ENCODE data around the gene SLC9A5. TPM values are rescaled to one million over a fixed set of nuclear protein-coding genes. Genes with fewer than 3 reads are reported as not detected.

The SLC9A5 gene
- total RNA-seq, 1 experiment from 2014 or later = 1.1 TPM

DNA sequence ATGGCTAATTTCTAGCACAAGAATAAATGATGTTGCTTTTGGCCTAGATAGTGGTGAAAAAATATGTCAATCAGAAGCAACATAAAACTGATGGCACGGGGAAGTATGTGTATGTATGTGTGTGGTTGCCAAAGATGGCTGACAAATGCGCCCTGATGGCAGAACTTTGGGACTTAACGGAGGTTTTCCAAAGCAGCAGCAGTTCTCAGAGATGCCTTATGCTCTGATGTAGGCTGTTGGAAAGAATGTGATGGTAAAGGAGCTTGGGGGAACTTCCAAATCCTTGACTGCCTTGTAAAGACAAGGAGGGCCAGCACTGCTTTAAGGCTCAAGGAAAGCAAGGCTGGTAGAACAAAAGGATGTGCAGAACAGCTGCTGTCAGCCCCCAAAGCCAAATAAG, 61.8 kb downstream of the SLC9A5 start:
- DNase-seq (ENCODE audit: low read depth) = no peak

GRCh38 chr16:67311607-67312488, 63.1 kb downstream of the SLC9A5 start:
- peak; percentile 99 for DNase-seq (ENCODE audit: low read depth)

DNA sequence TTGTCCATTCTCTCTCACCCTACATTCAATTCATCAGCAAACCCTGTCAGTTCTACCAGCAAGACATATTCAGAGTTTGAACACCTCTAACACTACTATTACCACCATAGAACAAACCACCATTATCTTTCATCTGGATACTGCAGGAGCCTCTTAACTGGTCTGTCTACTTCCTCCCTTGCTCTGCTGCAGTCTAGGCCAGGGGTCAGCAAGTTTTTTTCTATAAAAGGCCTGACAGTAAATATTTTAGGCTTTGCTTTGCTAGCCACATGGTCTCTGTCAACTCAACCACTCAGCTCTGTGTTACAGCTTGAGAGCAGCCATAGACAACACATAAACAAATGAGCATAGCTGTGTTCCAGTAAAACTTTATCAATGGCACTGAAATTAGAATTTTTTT, 63.9 kb downstream of the SLC9A5 start:
- DNase-seq (ENCODE audit: low read depth) = no peak

- no peak for DNase-seq (ENCODE audit: low read depth)
Measured at GRCh38 chr16:67317853-67318252, 69.1 kb downstream of the SLC9A5 start.

Other genes starting within 250 kb of the SLC9A5 start
- 98.3 and 105 TPM in 2 replicates for gene CBFB, start 219.8 kb upstream of the SLC9A5 start, total RNA-seq (2014; rRNA removed; shearing (Covaris generic))
- gene PHAF1, start 139.0 kb upstream of the SLC9A5 start, total RNA-seq (2014; rRNA removed; shearing (Covaris generic)) = 13.7 and 18.0 TPM in 2 replicates
- 24.0 and 25.6 TPM in 2 replicates for gene B3GNT9, start 98.0 kb upstream of the SLC9A5 start, total RNA-seq (2014; rRNA removed; shearing (Covaris generic))
- gene TRADD, start 89.1 kb upstream of the SLC9A5 start, total RNA-seq (2014; rRNA removed; shearing (Covaris generic)) = 13.0 and 29.5 TPM in 2 replicates
- 4.2 and 10.2 TPM in 2 replicates for gene FBXL8, start 89.0 kb upstream of the SLC9A5 start, total RNA-seq (2014; rRNA removed; shearing (Covaris generic))
- gene HSF4, start 84.2 kb upstream of the SLC9A5 start, total RNA-seq (2014; rRNA removed; shearing (Covaris generic)) = 3.7 and 4.7 TPM in 2 replicates
- 29.4 and 32.3 TPM in 2 replicates for gene NOL3, start 78.4 kb upstream of the SLC9A5 start, total RNA-seq (2014; rRNA removed; shearing (Covaris generic))
- 4.2 and 7.8 TPM in 2 replicates for gene MATCAP1, start 65.0 kb upstream of the SLC9A5 start, total RNA-seq (2014; rRNA removed; shearing (Covaris generic))
- 0.39 and 0.60 TPM in 2 replicates for gene EXOC3L1, start 58.8 kb upstream of the SLC9A5 start, total RNA-seq (2014; rRNA removed; shearing (Covaris generic))
- 67.9 and 75.9 TPM in 2 replicates for gene E2F4, start 56.8 kb upstream of the SLC9A5 start, total RNA-seq (2014; rRNA removed; shearing (Covaris generic))
- 0.48 and 0.78 TPM in 2 replicates for gene ELMO3, start 49.8 kb upstream of the SLC9A5 start, total RNA-seq (2014; rRNA removed; shearing (Covaris generic))
- gene TMEM208, start 21.8 kb upstream of the SLC9A5 start, total RNA-seq (2014; rRNA removed; shearing (Covaris generic)) = 37.1 and 48.5 TPM in 2 replicates
- 33.6 and 37.2 TPM in 2 replicates for gene FHOD1, start 1.5 kb upstream of the SLC9A5 start, total RNA-seq (2014; rRNA removed; shearing (Covaris generic))
- gene PLEKHG4, start 30.6 kb downstream of the SLC9A5 start, total RNA-seq (2014; rRNA removed; shearing (Covaris generic)) = 2.9 and 4.9 TPM in 2 replicates
- not detected in 2 replicates for gene KCTD19, start 77.8 kb downstream of the SLC9A5 start, total RNA-seq (2014; rRNA removed; shearing (Covaris generic))
- not detected in 2 replicates for gene LRRC36, start 77.8 kb downstream of the SLC9A5 start, total RNA-seq (2014; rRNA removed; shearing (Covaris generic))
- 0.24 and 0.29 TPM in 2 replicates for gene TPPP3, start 144.5 kb downstream of the SLC9A5 start, total RNA-seq (2014; rRNA removed; shearing (Covaris generic))
- gene ZDHHC1, start 167.5 kb downstream of the SLC9A5 start, total RNA-seq (2014; rRNA removed; shearing (Covaris generic)) = 1.4 and 2.0 TPM in 2 replicates
- not detected in 2 replicates for gene HSD11B2, start 182.1 kb downstream of the SLC9A5 start, total RNA-seq (2014; rRNA removed; shearing (Covaris generic))
- 121 and 141 TPM in 2 replicates for gene ATP6V0D1, start 232.2 kb downstream of the SLC9A5 start, total RNA-seq (2014; rRNA removed; shearing (Covaris generic))
- not detected in 2 replicates for gene AGRP, start 234.6 kb downstream of the SLC9A5 start, total RNA-seq (2014; rRNA removed; shearing (Covaris generic))